ENCODE data around the gene CBR1. TPM values are rescaled to one million over a fixed set of nuclear protein-coding genes. Genes with fewer than 3 reads are reported as not detected.

Gene CBR1
- total and polyA plus RNA-seq, 10 of the 15 experiments (the other 5 are each of a cell fraction or from before 2014, with no cell fraction given): 16.9 to 138 (median 57.4) TPM

DNA sequence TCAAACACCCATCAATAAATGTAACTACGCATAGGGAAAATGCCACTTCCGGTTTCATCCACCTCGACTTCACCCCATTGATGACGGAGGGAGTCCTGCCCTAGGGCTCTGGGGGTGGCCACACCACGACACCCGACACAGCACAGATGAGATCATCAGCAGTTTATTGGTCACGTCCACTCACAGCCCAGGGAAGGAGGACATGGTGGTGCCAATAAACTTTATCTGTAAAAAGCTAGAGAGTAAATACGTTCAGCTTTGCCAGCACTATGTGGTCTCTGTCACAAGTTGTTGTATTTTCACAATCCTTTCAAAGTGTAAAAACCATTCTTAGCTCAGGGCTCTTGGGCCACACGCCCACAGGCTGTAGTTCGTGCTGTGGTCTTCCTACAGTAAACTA, 25.8 kb upstream of the CBR1 start:
- no peak overlapping the region for H2AFZ ChIP-seq (ENCODE audit: control insufficient read depth, low read depth, low read length)
- ChIA-PET POLR2A (no interaction called here), CTCF (interaction anchor here (1.0 kb wide), 1 partner anchor 59 kb away, joined by 3 read pairs; no protein-coding TSS in a partner anchor), RAD21 (ENCODE audit: unreplicated experiment) (no interaction called here), SMC1A (ENCODE audit: uncharacterized antibody, unreplicated experiment) (no interaction called here)
- no peak overlapping the region for H3K4me3 ChIP-seq
- H3K27ac ChIP-seq (ENCODE audit: control insufficient read depth, insufficient read depth): no peak overlapping the region
- DNase-seq (ENCODE audit: low read depth, low spot score): no peak
- H3K36me3 ChIP-seq (ENCODE audit: control insufficient read depth in 2 of 2, insufficient read depth in 2 of 2, low read length in 1 of 2): peaks cover 16 to 27% of the 10 kb centered on the region in 2 experiments
- no TSS peak for BruUV-seq (replicated peaks)
- TF ChIP-seq GABPA (IDR thresholded peaks at IDR 0.05; ENCODE audit: low read depth) (no peak), PML (IDR thresholded peaks at IDR 0.05; ENCODE audit: low read length) (no peak), RBBP5 (conservative IDR thresholded peaks at IDR 0.05) (no peak), NFXL1 (IDR thresholded peaks at IDR 0.05; ENCODE audit: borderline replicate concordance) (no peak), FOXK2 (IDR thresholded peaks at IDR 0.05) (no peak), TCF3 (IDR thresholded peaks at IDR 0.05; ENCODE audit: borderline replicate concordance, insufficient read depth, low read depth, low read length) (no peak), ZSCAN29 (IDR thresholded peaks at IDR 0.05) (no peak), HCFC1 (IDR thresholded peaks at IDR 0.05; ENCODE audit: low read length) (no peak)
- in situ Hi-C loops (cut with MboI): no loop called here
- no peaks in the 10 kb centered on the region for H4K20me1 ChIP-seq (ENCODE audit: control insufficient read depth, insufficient read depth)
- WGBS (ENCODE audit: insufficient coverage, insufficient replicate concordance, low lambda C conversion rate, missing lambda C conversion rate): 92% methylated on average over 10 of the region's 10 CpGs
- FAIRE-seq: no peak
- ATAC-seq: no peak
- no peak overlapping the region for H3K9ac ChIP-seq (ENCODE audit: control insufficient read depth, insufficient read depth, low read length)
- no peaks in the 10 kb centered on the region for H3K27me3 ChIP-seq (replicated peaks in 1 of 2; ENCODE audit: control insufficient read depth in 2 of 2, insufficient read depth in 2 of 2, low read length in 1 of 2)
- no peaks in the 10 kb centered on the region for H3K4me1 ChIP-seq (ENCODE audit: control insufficient read depth, insufficient read depth, low read length)
- no peaks in the 10 kb centered on the region for H3K9me3 ChIP-seq (replicated peaks; ENCODE audit: control insufficient read depth, insufficient read depth, low read length)
- intact Hi-C loops (cut with micrococcal nuclease; ENCODE audit: unreplicated experiment): no loop called here
- H3K79me2 ChIP-seq (ENCODE audit: control insufficient read depth, insufficient read depth, low read length): no peaks in the 10 kb centered on the region
- H3K4me2 ChIP-seq (ENCODE audit: control insufficient read depth, insufficient read depth): no peak overlapping the region

DNA sequence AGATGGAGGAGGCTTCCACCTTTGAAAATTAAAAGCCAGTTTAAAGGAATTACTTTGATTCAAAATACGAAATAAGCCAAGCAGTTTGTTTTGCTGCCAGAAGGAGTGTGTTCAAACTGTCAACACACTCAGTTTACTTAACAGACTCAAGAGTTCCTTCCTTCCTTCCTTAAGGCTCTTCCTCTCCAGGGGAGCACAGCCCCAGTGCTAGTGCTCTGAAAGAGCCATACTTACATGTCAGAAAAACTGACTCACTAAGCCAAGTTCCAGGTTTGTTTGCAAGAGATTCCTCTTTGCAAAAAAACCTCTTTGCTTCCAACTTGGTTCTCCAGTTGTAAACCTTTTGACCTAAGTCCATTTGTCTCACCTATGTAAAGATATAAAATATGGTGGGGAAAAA, 23.8 kb upstream of the CBR1 start:
- no TSS peak for BruUV-seq (replicated peaks)
- SMC1A ChIA-PET (ENCODE audit: uncharacterized antibody, unreplicated experiment): interaction anchor here (1.8 kb wide), 1 partner anchor 14 kb away, joined by 4 read pairs; the partner anchor contains the start of gene SETD4
- POLR2A ChIA-PET: no interaction called here
- RAD21 ChIA-PET (ENCODE audit: unreplicated experiment): no interaction called here
- no peak overlapping the region for H3K27ac ChIP-seq (ENCODE audit: control insufficient read depth, insufficient read depth)
- H4K20me1 ChIP-seq (ENCODE audit: control insufficient read depth, insufficient read depth): no peaks in the 10 kb centered on the region
- no peaks in the 10 kb centered on the region for H3K79me2 ChIP-seq (ENCODE audit: control insufficient read depth, insufficient read depth, low read length)
- TF ChIP-seq, protein P1, sequence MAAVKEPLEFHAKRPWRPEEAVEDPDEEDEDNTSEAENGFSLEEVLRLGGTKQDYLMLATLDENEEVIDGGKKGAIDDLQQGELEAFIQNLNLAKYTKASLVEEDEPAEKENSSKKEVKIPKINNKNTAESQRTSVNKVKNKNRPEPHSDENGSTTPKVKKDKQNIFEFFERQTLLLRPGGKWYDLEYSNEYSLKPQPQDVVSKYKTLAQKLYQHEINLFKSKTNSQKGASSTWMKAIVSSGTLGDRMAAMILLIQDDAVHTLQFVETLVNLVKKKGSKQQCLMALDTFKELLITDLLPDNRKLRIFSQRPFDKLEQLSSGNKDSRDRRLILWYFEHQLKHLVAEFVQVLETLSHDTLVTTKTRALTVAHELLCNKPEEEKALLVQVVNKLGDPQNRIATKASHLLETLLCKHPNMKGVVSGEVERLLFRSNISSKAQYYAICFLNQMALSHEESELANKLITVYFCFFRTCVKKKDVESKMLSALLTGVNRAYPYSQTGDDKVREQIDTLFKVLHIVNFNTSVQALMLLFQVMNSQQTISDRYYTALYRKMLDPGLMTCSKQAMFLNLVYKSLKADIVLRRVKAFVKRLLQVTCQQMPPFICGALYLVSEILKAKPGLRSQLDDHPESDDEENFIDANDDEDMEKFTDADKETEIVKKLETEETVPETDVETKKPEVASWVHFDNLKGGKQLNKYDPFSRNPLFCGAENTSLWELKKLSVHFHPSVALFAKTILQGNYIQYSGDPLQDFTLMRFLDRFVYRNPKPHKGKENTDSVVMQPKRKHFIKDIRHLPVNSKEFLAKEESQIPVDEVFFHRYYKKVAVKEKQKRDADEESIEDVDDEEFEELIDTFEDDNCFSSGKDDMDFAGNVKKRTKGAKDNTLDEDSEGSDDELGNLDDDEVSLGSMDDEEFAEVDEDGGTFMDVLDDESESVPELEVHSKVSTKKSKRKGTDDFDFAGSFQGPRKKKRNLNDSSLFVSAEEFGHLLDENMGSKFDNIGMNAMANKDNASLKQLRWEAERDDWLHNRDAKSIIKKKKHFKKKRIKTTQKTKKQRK (IDR thresholded peaks at IDR 0.05; ENCODE audit: low read depth, low read length): no peak
- TF ChIP-seq TCF3 (IDR thresholded peaks at IDR 0.05; ENCODE audit: borderline replicate concordance, insufficient read depth, low read depth, low read length) (no peak), STAT3 (IDR thresholded peaks at IDR 0.05; ENCODE audit: low read depth, low read length) (no peak), NRF1 (conservative IDR thresholded peaks at IDR 0.05; ENCODE audit: low read depth, low read length) (no peak), YBX1 (IDR thresholded peaks at IDR 0.05) (no peak), ESRRA (IDR thresholded peaks at IDR 0.05; ENCODE audit: low read length) (no peak)
- H3K4me1 ChIP-seq (ENCODE audit: control insufficient read depth, insufficient read depth, low read length): no peaks in the 10 kb centered on the region
- CTCF ChIA-PET: interaction anchor here (0.9 kb wide), 1 partner anchor 66 kb away, joined by 3 read pairs; no protein-coding TSS in a partner anchor
- H3K4me2 ChIP-seq (ENCODE audit: control insufficient read depth, insufficient read depth): no peak overlapping the region
- no peaks in the 10 kb centered on the region for H3K9me3 ChIP-seq (replicated peaks; ENCODE audit: control insufficient read depth, insufficient read depth, low read length)
- no peak overlapping the region for H2AFZ ChIP-seq (ENCODE audit: control insufficient read depth, low read depth, low read length)
- H3K27me3 ChIP-seq (replicated peaks in 1 of 2; ENCODE audit: control insufficient read depth in 2 of 2, insufficient read depth in 2 of 2, low read length in 1 of 2): no peaks in the 10 kb centered on the region
- H3K4me3 ChIP-seq: no peak overlapping the region
- intact Hi-C loops (cut with micrococcal nuclease; ENCODE audit: unreplicated experiment) (no loop called here), in situ Hi-C loops (cut with MboI) (no loop called here)
- WGBS (ENCODE audit: insufficient coverage, insufficient replicate concordance, low lambda C conversion rate, missing lambda C conversion rate): 94% methylated on average over 1 of the region's 1 CpG
- FAIRE-seq: no peak
- no peak overlapping the region for H3K9ac ChIP-seq (ENCODE audit: control insufficient read depth, insufficient read depth, low read length)
- ATAC-seq: no peak
- no peak for DNase-seq (ENCODE audit: low read depth, low spot score)
- peaks cover 16 to 33% of the 10 kb centered on the region in 2 experiments for H3K36me3 ChIP-seq (ENCODE audit: control insufficient read depth in 2 of 2, insufficient read depth in 2 of 2, low read length in 1 of 2)
